ENCODE results near the gene NFE2L2.

NFE2L2 gene

DNA sequence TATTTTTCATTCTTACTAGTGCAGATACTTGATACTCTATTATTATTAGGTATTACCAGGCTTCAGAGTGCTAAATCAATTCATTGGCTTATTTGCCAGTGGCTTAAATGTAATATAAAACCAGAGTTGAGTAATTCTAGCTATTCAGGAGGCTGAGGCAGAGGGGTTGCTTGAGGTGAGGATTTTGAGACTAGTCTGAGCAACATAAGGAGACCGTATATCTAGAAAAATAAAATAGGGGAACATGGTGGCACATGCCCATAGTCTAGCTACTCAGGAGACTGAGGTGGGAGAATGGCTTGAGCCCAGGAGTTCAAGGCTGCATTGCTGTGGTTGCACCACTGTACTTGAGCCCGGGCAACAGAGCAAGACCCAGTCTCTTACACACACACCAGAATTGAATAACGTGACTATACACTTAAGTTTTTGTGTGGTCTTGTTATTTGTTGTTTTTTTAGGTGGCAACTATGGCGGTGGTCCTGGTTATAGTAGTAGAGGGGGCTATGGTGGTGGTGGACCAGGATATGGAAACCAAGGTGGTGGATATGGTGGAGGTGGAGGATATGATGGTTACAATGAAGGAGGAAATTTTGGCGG, 47.2 kb downstream of the NFE2L2 start:
- no peak overlapping the region for H3K4me3 ChIP-seq (ENCODE audit: control insufficient read depth, low read depth, low read length)
- TF ChIP-seq, protein P1, sequence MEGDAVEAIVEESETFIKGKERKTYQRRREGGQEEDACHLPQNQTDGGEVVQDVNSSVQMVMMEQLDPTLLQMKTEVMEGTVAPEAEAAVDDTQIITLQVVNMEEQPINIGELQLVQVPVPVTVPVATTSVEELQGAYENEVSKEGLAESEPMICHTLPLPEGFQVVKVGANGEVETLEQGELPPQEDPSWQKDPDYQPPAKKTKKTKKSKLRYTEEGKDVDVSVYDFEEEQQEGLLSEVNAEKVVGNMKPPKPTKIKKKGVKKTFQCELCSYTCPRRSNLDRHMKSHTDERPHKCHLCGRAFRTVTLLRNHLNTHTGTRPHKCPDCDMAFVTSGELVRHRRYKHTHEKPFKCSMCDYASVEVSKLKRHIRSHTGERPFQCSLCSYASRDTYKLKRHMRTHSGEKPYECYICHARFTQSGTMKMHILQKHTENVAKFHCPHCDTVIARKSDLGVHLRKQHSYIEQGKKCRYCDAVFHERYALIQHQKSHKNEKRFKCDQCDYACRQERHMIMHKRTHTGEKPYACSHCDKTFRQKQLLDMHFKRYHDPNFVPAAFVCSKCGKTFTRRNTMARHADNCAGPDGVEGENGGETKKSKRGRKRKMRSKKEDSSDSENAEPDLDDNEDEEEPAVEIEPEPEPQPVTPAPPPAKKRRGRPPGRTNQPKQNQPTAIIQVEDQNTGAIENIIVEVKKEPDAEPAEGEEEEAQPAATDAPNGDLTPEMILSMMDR (IDR thresholded peaks at IDR 0.05; ENCODE audit: control insufficient read depth, insufficient read depth, low read depth, low read length, missing control alignments), result no peak
- DNase-seq (ENCODE audit: low read depth), result no peak

- H3K4me3 ChIP-seq (ENCODE audit: control insufficient read depth, low read depth, low read length), result peak overlapping the region; percentile 67
- TF ChIP-seq, protein P1 (IDR thresholded peaks at IDR 0.05; ENCODE audit: control insufficient read depth, insufficient read depth, low read depth, low read length, missing control alignments), result no peak
- peak; percentile 68 for DNase-seq (ENCODE audit: low read depth)
These were observed 51.4 kb downstream of the NFE2L2 start for GRCh38 chr2:177212891-177213856.

DNA sequence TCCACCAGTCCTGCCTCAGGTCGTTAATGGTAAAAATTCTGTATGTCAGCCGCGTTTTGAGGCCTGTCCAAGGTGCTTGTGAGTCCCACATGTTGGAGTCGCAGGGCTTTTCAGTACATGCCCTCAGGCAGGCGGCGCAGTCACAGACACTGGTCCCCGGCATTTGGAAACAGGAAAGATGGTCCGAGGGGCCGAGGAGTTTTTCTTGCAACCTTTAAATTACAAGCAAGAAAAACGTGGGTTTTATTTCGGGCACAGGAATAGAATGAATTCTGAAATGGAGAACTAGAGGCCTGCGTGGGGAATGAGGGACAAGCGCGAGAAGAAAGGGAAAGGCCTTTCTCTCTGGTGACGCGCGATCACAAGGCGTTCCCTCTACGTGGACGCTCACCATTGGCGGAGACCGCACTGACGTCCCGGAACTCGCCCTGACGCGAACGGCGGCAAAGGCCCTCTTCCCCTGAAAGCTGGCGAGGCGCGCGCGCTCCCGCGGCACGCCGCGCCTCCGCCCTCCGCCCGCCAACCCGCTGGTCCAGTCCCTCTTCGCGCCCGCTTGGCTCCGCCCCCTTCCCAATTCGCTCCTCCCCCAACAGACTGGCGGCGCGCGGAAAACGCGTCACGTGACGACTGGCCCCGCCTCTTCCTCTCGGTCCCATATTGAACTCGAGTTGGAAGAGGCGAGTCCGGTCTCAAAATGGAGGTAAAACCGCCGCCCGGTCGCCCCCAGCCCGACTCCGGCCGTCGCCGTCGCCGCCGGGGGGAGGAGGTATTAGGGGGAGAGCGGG, 52.2 kb downstream of the NFE2L2 start, which contains the start of gene HNRNPA3:
TSS of gene HNRNPA3 (plus strand) at position 689 of the 785 bp plus-strand sequence. CDS start at position 695, 6 bp downstream.
- peak within 1 kb of the TSS; percentile 67 for H3K4me3 ChIP-seq (ENCODE audit: control insufficient read depth, low read depth, low read length)
- peak; percentile 96 for DNase-seq (ENCODE audit: low read depth)
- TF ChIP-seq, protein P1 (IDR thresholded peaks at IDR 0.05; ENCODE audit: control insufficient read depth, insufficient read depth, low read depth, low read length, missing control alignments), result no peak

DNA sequence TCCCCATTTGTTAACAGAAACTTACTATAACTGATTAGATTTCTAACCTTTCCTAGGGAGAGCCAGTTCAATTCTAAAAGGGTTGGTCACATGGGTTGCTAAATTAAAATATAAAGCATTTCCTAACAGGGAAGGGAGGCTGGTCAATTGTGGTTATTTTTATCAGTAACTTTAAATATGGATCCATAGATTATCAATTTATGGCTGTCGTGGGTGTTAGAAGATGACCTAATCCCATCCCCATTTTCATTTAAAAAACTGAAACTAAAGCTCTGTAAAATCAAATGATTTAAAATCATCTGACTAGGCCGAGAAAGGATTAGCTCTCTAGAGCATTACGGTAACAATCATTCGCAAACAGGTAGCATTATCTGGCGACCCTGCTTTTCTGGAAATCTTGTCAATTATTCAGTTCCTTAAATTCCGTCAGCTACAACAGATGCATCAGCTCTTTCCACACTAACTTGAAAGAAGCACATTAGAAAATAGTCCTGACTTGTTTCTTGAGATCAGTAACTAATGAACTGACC, 52.9 kb downstream of the NFE2L2 start:
- H3K4me3 ChIP-seq (ENCODE audit: control insufficient read depth, low read depth, low read length), result peak overlapping the region; percentile 64
- DNase-seq (ENCODE audit: low read depth), result no peak
- TF ChIP-seq, protein P1 (IDR thresholded peaks at IDR 0.05; ENCODE audit: control insufficient read depth, insufficient read depth, low read depth, low read length, missing control alignments), result no peak

DNA sequence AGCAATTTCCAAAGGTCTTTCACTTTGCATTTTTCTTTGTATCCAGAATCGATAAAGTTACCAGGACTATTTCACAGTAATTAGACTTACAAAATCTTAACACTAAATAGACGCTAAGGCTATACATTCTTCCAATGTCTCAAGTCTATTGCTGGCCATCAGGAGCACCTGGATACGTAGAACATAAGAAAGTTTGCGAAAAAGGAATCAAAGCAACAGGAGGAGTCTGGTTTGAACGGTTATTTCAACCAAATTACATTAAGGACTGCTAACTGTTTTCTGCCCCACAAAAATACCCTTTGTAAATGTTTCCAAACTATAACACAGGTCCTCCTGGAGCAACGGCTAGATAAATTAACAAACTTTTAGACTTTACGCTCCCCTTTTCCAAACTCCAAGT, 53.4 kb downstream of the NFE2L2 start:
- no peak overlapping the region; the same call in 1 of the 2 replicates for H3K4me3 ChIP-seq (ENCODE audit: control insufficient read depth, low read depth, low read length)
- DNase-seq (ENCODE audit: low read depth), result no peak
- TF ChIP-seq, protein P1 (IDR thresholded peaks at IDR 0.05; ENCODE audit: control insufficient read depth, insufficient read depth, low read depth, low read length, missing control alignments), result no peak

- TF ChIP-seq, protein P1 (IDR thresholded peaks at IDR 0.05; ENCODE audit: control insufficient read depth, insufficient read depth, low read depth, low read length, missing control alignments), result no peak
- H3K4me3 ChIP-seq (ENCODE audit: control insufficient read depth, low read depth, low read length), result no peak overlapping the region
- DNase-seq (ENCODE audit: low read depth), result no peak
These were observed 57.4 kb downstream of the NFE2L2 start for GRCh38 chr2:177207101-177207500.

Data from AG09309 (cell line).